WTC11 (cell line): Measurements from ENCODE around the gene ZFHX3. TPM values are rescaled to one million over a fixed set of nuclear protein-coding genes. Genes with fewer than 3 reads are reported as not detected.
A peak's percentile ranks its signal among the peaks of the same experiment; 100 is the strongest.

Source experiments
- ATAC-seq: fragments of 200-7000 bp; cut with Tn5 transposase; 2 replicates; pipeline ENCODE4 v1.10.0; 2021; ENCODE audit warnings: mild to moderate bottlenecking, moderate library complexity
- CTCF ChIA-PET: fragments of 300-600 bp; sonication (Branson Sonifier 250); formaldehyde crosslinking; loops from one replicate; lab custom pipeline; 2021; ENCODE audit warnings: antibody characterized with exemption; lab: Charles Lee
- POLR2A ChIA-PET: fragments of 350-600 bp; sonication (Branson Sonifier 250); formaldehyde crosslinking; loops from one replicate; lab custom pipeline; 2021; ENCODE audit warnings: antibody characterized with exemption; lab: Charles Lee
- DNase-seq: peaks from one replicate; pipeline ENCODE4 v3.0.0; 2021; ENCODE audit warnings: low spot score
- H3K27ac Mint-ChIP-seq: 2 replicates; pipeline ENCODE4 v1.8.0; 2021; ENCODE audit warnings: mixed read lengths
- H3K27me3 Mint-ChIP-seq: 2 replicates; pipeline ENCODE4 v1.8.0; 2021; ENCODE audit warnings: low read depth, mild to moderate bottlenecking, moderate library complexity, mixed read lengths
- H3K36me3 Mint-ChIP-seq: 2 replicates; pipeline ENCODE4 v1.8.0; 2021; ENCODE audit warnings: mixed read lengths
- H3K4me1 Mint-ChIP-seq: 2 replicates; pipeline ENCODE4 v1.8.0; 2022; ENCODE audit warnings: mixed read lengths
- H3K4me3 Mint-ChIP-seq: 2 replicates; pipeline ENCODE4 v1.8.0; 2021; ENCODE audit warnings: mild to moderate bottlenecking, moderate library complexity, mixed read lengths
- H3K9me3 Mint-ChIP-seq: 2 replicates; pipeline ENCODE4 v1.8.0; 2021; ENCODE audit warnings: mixed read lengths
- ATF6 ChIP-seq: sonication (generic); formaldehyde crosslinking; IDR thresholded peaks from 2 replicates; pipeline ENCODE4 v1.8.1; 2023; ENCODE audit warnings: mild to moderate bottlenecking, missing genetic modification reagents
- FOXP1 ChIP-seq: sonication (generic); formaldehyde crosslinking; IDR thresholded peaks from 2 replicates; pipeline ENCODE4 v1.8.0; 2022; ENCODE audit warnings: missing genetic modification reagents, mild to moderate bottlenecking, moderate library complexity, borderline replicate concordance
- MXD4 ChIP-seq: fragments of 250-450 bp; sonication (Bioruptor Pico); IDR thresholded peaks from 2 replicates; pipeline ENCODE4 v1.8.0; 2021; ENCODE audit warnings: mild to moderate bottlenecking, moderate library complexity, borderline replicate concordance
- ZBTB21 ChIP-seq: sonication (generic); formaldehyde crosslinking; IDR thresholded peaks from 2 replicates; pipeline ENCODE4 v1.8.1; 2023; ENCODE audit warnings: mild to moderate bottlenecking, missing genetic modification reagents, borderline replicate concordance
- ZMAT4 ChIP-seq: fragments of 250-450 bp; sonication (Bioruptor Pico); IDR thresholded peaks from 2 replicates; pipeline ENCODE4 v1.9.0; 2021; ENCODE audit warnings: mild to moderate bottlenecking
- ZNF317 ChIP-seq: sonication (generic); formaldehyde crosslinking; IDR thresholded peaks from 2 replicates; pipeline ENCODE4 v1.8.1; 2023; ENCODE audit warnings: low read depth, mild to moderate bottlenecking, moderate library complexity, missing genetic modification reagents, borderline replicate concordance
- ZNF423 ChIP-seq: fragments of 250-450 bp; sonication (Bioruptor Pico); IDR thresholded peaks from 2 replicates; pipeline ENCODE4 v2.1.2; 2022; ENCODE audit warnings: mild to moderate bottlenecking, moderate library complexity
- total RNA-seq: library from RNA; stranded (reverse); gene quantifications from 3 replicates; pipeline ENCODE4 v1.2.3, GENCODE V29; 2021

Gene ZFHX3
- total RNA-seq, 1 experiment from 2014 or later, result 5.7 TPM

DNA sequence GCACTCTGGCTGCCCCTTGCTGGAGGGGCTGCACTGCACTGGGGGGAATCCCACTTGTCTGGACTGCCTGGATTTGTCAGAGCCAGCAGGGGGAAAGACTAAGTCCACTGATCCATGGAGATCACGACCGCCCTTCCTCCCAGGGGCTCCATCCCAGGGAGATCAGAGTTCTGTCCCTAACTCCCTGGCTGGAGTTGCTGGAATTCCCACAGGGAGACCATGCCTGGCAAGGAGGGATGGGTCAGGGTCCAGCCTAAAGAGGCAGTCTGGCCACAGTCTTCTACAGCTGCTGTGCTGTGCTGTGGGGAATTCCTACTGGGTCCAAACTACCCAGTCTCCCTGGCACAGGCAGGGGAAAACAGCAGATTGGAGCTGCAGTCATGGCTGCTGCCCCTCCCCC is 311.9 kb downstream of the ZFHX3 start:
- DNase-seq, result no peak
- no peak for TF ChIP-seq ZBTB21
- TF ChIP-seq ATF6, result no peak
- 0 out of 2 replicates have a peak, but pooled peaks have one; percentile 5 for TF ChIP-seq ZNF423 (CRISPR knock-in tag)
- TF ChIP-seq ZMAT4 (CRISPR knock-in tag), result no peak
- TF ChIP-seq ZNF317 (CRISPR knock-in tag), result no peak
- TF ChIP-seq MXD4 (CRISPR knock-in tag), result no peak
- TF ChIP-seq FOXP1 (CRISPR knock-in tag), result no peak
- TF ChIP-seq, all 79 proteins: peak for 1
- Mint-ChIP-seq H3K27ac (no peak overlapping the region), H3K27me3 (no peaks in the 10 kb centered on the region), H3K4me1 (peaks cover 3% of the 10 kb centered on the region; the same call in 1 of the 2 replicates), H3K36me3 (peaks cover 14% of the 10 kb centered on the region), H3K9me3 (peaks cover 31% of the 10 kb centered on the region), H3K4me3 (no peak overlapping the region)
- ChIA-PET POLR2A (no interaction called here), CTCF (no interaction called here)
- no peak for ATAC-seq
